Mesenchymal stem cell (in vitro differentiated cells and primary cell): ENCODE data around the gene BCKDHB.
A peak's percentile ranks its signal among the peaks of the same experiment; 100 is the strongest.

Experiments used
- DNase-seq: peaks from one replicate; pipeline ENCODE4 v3.0.0-alpha.2; 2013
- H2AFZ ChIP-seq: one replicate; pipeline ENCODE4 v1.6.1; 2013; ENCODE audit warnings: low read depth, mild to moderate bottlenecking, control low read depth, inconsistent platforms, low read length, moderate library complexity
- H2AK5ac ChIP-seq: 2 replicates; pipeline ENCODE4 v1.6.1; 2013; ENCODE audit warnings: low read length, moderate library complexity, mild to moderate bottlenecking, inconsistent platforms; ENCODE audit not compliant: severe bottlenecking
- H2BK120ac ChIP-seq: one replicate; pipeline ENCODE4 v1.6.1; 2013; ENCODE audit warnings: low read depth, mild to moderate bottlenecking, inconsistent platforms, low read length, moderate library complexity
- H2BK12ac ChIP-seq, 2 experiments: one replicate each; pipeline ENCODE4 v1.6.1; 2013; ENCODE audit warnings: inconsistent platforms in 2 of 2, low read length in 2 of 2, mild to moderate bottlenecking in 2 of 2, moderate library complexity in 2 of 2, control low read depth in 1 of 2
- H2BK15ac ChIP-seq: one replicate; pipeline ENCODE4 v1.6.1; 2013; ENCODE audit warnings: mild to moderate bottlenecking, low read depth, inconsistent platforms; ENCODE audit not compliant: poor library complexity, severe bottlenecking
- H2BK5ac ChIP-seq: 2 replicates; pipeline ENCODE4 v1.6.1; 2013; ENCODE audit warnings: low read depth, mild to moderate bottlenecking, low read length, control low read depth, inconsistent platforms; ENCODE audit not compliant: poor library complexity, severe bottlenecking
- H3K14ac ChIP-seq, 2 experiments: one replicate each; pipeline ENCODE4 v1.6.1; 2013; ENCODE audit warnings: inconsistent platforms in 2 of 2, low read length in 2 of 2, control low read depth in 1 of 2, mild to moderate bottlenecking in 1 of 2, moderate library complexity in 1 of 2
- H3K18ac ChIP-seq, 2 experiments: one replicate each; pipeline ENCODE4 v1.6.1; 2013; ENCODE audit warnings: inconsistent platforms in 2 of 2, low read length in 2 of 2, control low read depth in 1 of 2, low read depth in 1 of 2, mild to moderate bottlenecking in 1 of 2
- H3K23ac ChIP-seq, 2 experiments: one replicate each; pipeline ENCODE4 v1.6.1; 2013; ENCODE audit warnings: inconsistent platforms in 2 of 2, low read length in 2 of 2, mild to moderate bottlenecking in 2 of 2, moderate library complexity in 2 of 2, control low read depth in 1 of 2
- H3K27ac ChIP-seq: 2 replicates; pipeline ENCODE4 v1.5.1; 2013; ENCODE audit warnings: mild to moderate bottlenecking, moderate library complexity, low read length, control low read depth, inconsistent platforms; ENCODE audit not compliant: poor library complexity, severe bottlenecking
- H3K27me3 ChIP-seq, 2 experiments: 2 replicates each; pipeline versions ENCODE4 v1.6.1 to v1.7.0; 2013; ENCODE audit warnings: low read length in 2 of 2, mild to moderate bottlenecking in 2 of 2, moderate library complexity in 2 of 2, control low read depth in 1 of 2, inconsistent platforms in 1 of 2; ENCODE audit not compliant: control insufficient read depth in 1 of 2, insufficient read depth in 1 of 2
- H3K36me3 ChIP-seq, 2 experiments: 2 replicates each; pipeline versions ENCODE4 v1.6.1 to v1.7.0; 2013; ENCODE audit warnings: low read length in 2 of 2, control low read depth in 1 of 2, inconsistent platforms in 1 of 2, low read depth in 1 of 2, mild to moderate bottlenecking in 1 of 2; ENCODE audit not compliant: insufficient read depth in 2 of 2, control insufficient read depth in 1 of 2
- H3K4ac ChIP-seq, 2 experiments: one replicate each; pipeline ENCODE4 v1.6.1; 2013; ENCODE audit warnings: inconsistent platforms in 2 of 2, low read length in 2 of 2, mild to moderate bottlenecking in 2 of 2, moderate library complexity in 2 of 2, control low read depth in 1 of 2, low read depth in 1 of 2
- H3K4me1 ChIP-seq: 2 replicates; pipeline ENCODE4 v1.6.1; 2013; ENCODE audit warnings: low read depth, low read length, control low read depth; ENCODE audit not compliant: control insufficient read depth, insufficient read depth
- H3K4me2 ChIP-seq: 2 replicates; pipeline ENCODE4 v1.6.1; 2013; ENCODE audit warnings: low read length, mild to moderate bottlenecking, inconsistent platforms; ENCODE audit not compliant: poor library complexity, severe bottlenecking
- H3K4me3 ChIP-seq, 2 experiments: 2 replicates each; pipeline versions ENCODE4 v1.5.1 to v1.7.0; 2013; ENCODE audit warnings: low read length in 2 of 2, mild to moderate bottlenecking in 2 of 2, control low read depth in 1 of 2, low read depth in 1 of 2; ENCODE audit not compliant: insufficient read depth in 1 of 2
- H3K79me1 ChIP-seq: replicated peaks from 2 replicates; pipeline ENCODE4 v1.6.1; 2013; ENCODE audit warnings: mild to moderate bottlenecking, control low read depth, low read length, inconsistent platforms; ENCODE audit not compliant: poor library complexity, severe bottlenecking
- H3K9ac ChIP-seq: 2 replicates; pipeline ENCODE4 v1.7.0; 2013; ENCODE audit warnings: mild to moderate bottlenecking, low read length, moderate library complexity
- H3K9me3 ChIP-seq: 2 replicates; pipeline ENCODE4 v1.7.0; 2013; ENCODE audit warnings: mild to moderate bottlenecking, low read length; ENCODE audit not compliant: control insufficient read depth
- H4K8ac ChIP-seq: one replicate; pipeline ENCODE4 v1.6.1; 2013; ENCODE audit warnings: inconsistent platforms, mild to moderate bottlenecking, low read length, moderate library complexity
- H4K91ac ChIP-seq: one replicate; pipeline ENCODE4 v1.6.1; 2013; ENCODE audit warnings: mild to moderate bottlenecking, low read length, inconsistent platforms
- WGBS: methylation state at CpG from one replicate; pipeline ENCODE4 v1.1.7; 2013; ENCODE audit warnings: mixed read lengths; 5-methylcytosine and 5-hydroxymethylcytosine counted together

The BCKDHB gene

GRCh38 chr6:80314531-80314930 is 208.1 kb downstream of the BCKDHB start:
- Histone ChIP-seq H3K4ac (no peak overlapping the region), H2BK120ac (no peak overlapping the region), H3K27ac (no peak overlapping the region), H4K8ac (no peak overlapping the region), H2AFZ (no peak overlapping the region), H3K4me1 (no peaks in the 10 kb centered on the region), H3K18ac (no peak overlapping the region), H3K4me2 (no peak overlapping the region), H4K91ac (no peak overlapping the region), H3K27me3 (no peaks in the 10 kb centered on the region), H3K36me3 (no peaks in the 10 kb centered on the region), H3K4me3 (no peak overlapping the region), H3K23ac (no peak overlapping the region), H2BK12ac (no peak overlapping the region), H3K9ac (no peak overlapping the region), H3K14ac (no peak overlapping the region), H3K9me3 (no peaks in the 10 kb centered on the region), H2AK5ac (no peak overlapping the region), H3K79me1 (peaks cover 9% of the 10 kb centered on the region), H2BK5ac (no peak overlapping the region), H2BK15ac (no peak overlapping the region)
- WGBS = 96% methylated on average over 13 of the region's 13 CpGs
- DNase-seq = no peak

GRCh38 chr6:80316686-80317231 is 210.3 kb downstream of the BCKDHB start:
- H2BK12ac ChIP-seq = no peak overlapping the region
- H3K9ac ChIP-seq = peak overlapping the region; percentile 47
- peak overlapping the region in 1 of 2 experiments; percentile 34 for H3K18ac ChIP-seq
- WGBS = 90% methylated on average over 4 of the region's 4 CpGs
- no peak overlapping the region for H2AK5ac ChIP-seq
- no peak overlapping the region for H3K4me2 ChIP-seq
- no peaks in the 10 kb centered on the region for H3K27me3 ChIP-seq
- no peak overlapping the region for H3K23ac ChIP-seq
- H3K79me1 ChIP-seq = peaks cover 8% of the 10 kb centered on the region
- H3K36me3 ChIP-seq = no peaks in the 10 kb centered on the region
- H3K4me3 ChIP-seq = no peak overlapping the region
- no peak for DNase-seq
- no peak overlapping the region for H2BK120ac ChIP-seq
- H2AFZ ChIP-seq = no peak overlapping the region
- H3K27ac ChIP-seq = no peak overlapping the region
- no peak overlapping the region for H3K4ac ChIP-seq
- H3K4me1 ChIP-seq = no peaks in the 10 kb centered on the region
- no peak overlapping the region for H2BK5ac ChIP-seq
- H3K9me3 ChIP-seq = no peaks in the 10 kb centered on the region
- H4K8ac ChIP-seq = no peak overlapping the region
- H3K14ac ChIP-seq = peak overlapping the region in 1 of 2 experiments; percentile 55
- H4K91ac ChIP-seq = no peak overlapping the region
- no peak overlapping the region for H2BK15ac ChIP-seq

- 93% methylated on average over 2 of the region's 2 CpGs for WGBS
- Histone ChIP-seq H3K4me3 (no peak overlapping the region), H4K91ac (no peak overlapping the region), H3K4me1 (no peaks in the 10 kb centered on the region), H3K79me1 (peaks cover 6% of the 10 kb centered on the region), H3K14ac (no peak overlapping the region), H2BK12ac (no peak overlapping the region), H3K4me2 (no peak overlapping the region), H2AFZ (no peak overlapping the region), H2BK15ac (no peak overlapping the region), H3K27me3 (no peaks in the 10 kb centered on the region), H3K23ac (no peak overlapping the region), H2AK5ac (no peak overlapping the region), H3K9me3 (no peaks in the 10 kb centered on the region), H3K9ac (no peak overlapping the region), H3K18ac (no peak overlapping the region), H3K27ac (no peak overlapping the region), H3K36me3 (no peaks in the 10 kb centered on the region), H2BK5ac (no peak overlapping the region), H2BK120ac (no peak overlapping the region), H3K4ac (no peak overlapping the region), H4K8ac (no peak overlapping the region)
- no peak for DNase-seq
These were observed 212.7 kb downstream of the BCKDHB start for GRCh38 chr6:80319196-80319595.

- no peaks in the 10 kb centered on the region for H3K36me3 ChIP-seq
- no peak overlapping the region for H2AK5ac ChIP-seq
- no peak overlapping the region for H2BK120ac ChIP-seq
- no peak overlapping the region for H4K8ac ChIP-seq
- no peaks in the 10 kb centered on the region for H3K9me3 ChIP-seq
- no peaks in the 10 kb centered on the region for H3K27me3 ChIP-seq
- no peak overlapping the region for H3K27ac ChIP-seq
- no peak overlapping the region for H3K14ac ChIP-seq
- H3K4me2 ChIP-seq = no peak overlapping the region
- no peak overlapping the region for H2BK12ac ChIP-seq
- no peak overlapping the region for H3K4ac ChIP-seq
- DNase-seq = no peak
- no peak overlapping the region for H3K4me3 ChIP-seq
- no peak overlapping the region for H3K23ac ChIP-seq
- WGBS = 100% methylated on average over 2 of the region's 2 CpGs
- H2AFZ ChIP-seq = no peak overlapping the region
- H4K91ac ChIP-seq = no peak overlapping the region
- no peak overlapping the region for H2BK5ac ChIP-seq
- no peaks in the 10 kb centered on the region for H3K79me1 ChIP-seq
- H3K4me1 ChIP-seq = no peaks in the 10 kb centered on the region
- H2BK15ac ChIP-seq = no peak overlapping the region
- H3K18ac ChIP-seq = no peak overlapping the region
- H3K9ac ChIP-seq = no peak overlapping the region
These were observed 214.5 kb downstream of the BCKDHB start for GRCh38 chr6:80321011-80321410.
